Activated CD4-positive, alpha-beta T cell treated with anti-CD3 and anti-CD28 coated beads, Interleukin-2, amount 10 ng/mL, durations not matched to agents 24 days and 14 days (primary cell): ENCODE results near the gene CRYAB. TPM values are rescaled to one million over a fixed set of nuclear protein-coding genes. Genes with fewer than 3 reads are reported as not detected.

Source experiments
- DNase-seq: peaks from one replicate; pipeline ENCODE4 v3.0.0; 2022
- H3K27ac Mint-ChIP-seq: one replicate; pipeline ENCODE4 v1.8.0; 2022; ENCODE audit warnings: mild to moderate bottlenecking, mixed read lengths
- H3K27me3 Mint-ChIP-seq: one replicate; pipeline ENCODE4 v1.8.0; 2022; ENCODE audit warnings: mixed read lengths
- H3K36me3 Mint-ChIP-seq: one replicate; pipeline ENCODE4 v1.8.0; 2022; ENCODE audit warnings: low read depth, mild to moderate bottlenecking, mixed read lengths
- H3K4me1 Mint-ChIP-seq: one replicate; pipeline ENCODE4 v1.8.0; 2021; ENCODE audit warnings: mixed read lengths
- H3K4me3 Mint-ChIP-seq: one replicate; pipeline ENCODE4 v1.8.0; 2022; ENCODE audit warnings: mild to moderate bottlenecking, moderate library complexity, mixed read lengths
- H3K9me3 Mint-ChIP-seq: one replicate; pipeline ENCODE4 v1.8.0; 2021; ENCODE audit warnings: mixed read lengths
- intact Hi-C: fragments of 100-400 bp; cut with micrococcal nuclease; formaldehyde crosslinking; loops from one replicate; pipeline ENCODE4 v1.15.1; 2023
- total RNA-seq: library from RNA; stranded (reverse); gene quantifications from 2 replicates; pipeline ENCODE4 v1.2.3, GENCODE V29; 2022

Gene CRYAB
- total RNA-seq, 1 donor from 2014 or later = not detected

- no peaks in the 10 kb centered on the region for H3K36me3 Mint-ChIP-seq
- DNase-seq = no peak
- H3K27me3 Mint-ChIP-seq = peaks cover 17% of the 10 kb centered on the region
- H3K27ac Mint-ChIP-seq = no peak overlapping the region
- no peaks in the 10 kb centered on the region for H3K9me3 Mint-ChIP-seq
- no peak overlapping the region for H3K4me3 Mint-ChIP-seq
- H3K4me1 Mint-ChIP-seq = peaks cover 13% of the 10 kb centered on the region
- intact Hi-C loops = no loop called here
These were observed 12.4 kb upstream of the CRYAB start for GRCh38 chr11:111923951-111924350.

- Mint-ChIP-seq H3K4me3 (no peak overlapping the region), H3K9me3 (no peaks in the 10 kb centered on the region), H3K36me3 (no peaks in the 10 kb centered on the region), H3K27ac (no peak overlapping the region), H3K27me3 (peaks cover 17% of the 10 kb centered on the region), H3K4me1 (peaks cover 13% of the 10 kb centered on the region)
- intact Hi-C loops = no loop called here
- no peak for DNase-seq
These were observed 11.8 kb upstream of the CRYAB start for GRCh38 chr11:111923351-111923788.

GRCh38 chr11:111922803-111923202 is 11.2 kb upstream of the CRYAB start:
- intact Hi-C loops = no loop called here
- no peak for DNase-seq
- Mint-ChIP-seq H3K4me1 (peaks cover 13% of the 10 kb centered on the region), H3K27ac (no peak overlapping the region), H3K9me3 (no peaks in the 10 kb centered on the region), H3K27me3 (peaks cover 17% of the 10 kb centered on the region), H3K36me3 (no peaks in the 10 kb centered on the region), H3K4me3 (no peak overlapping the region)

- intact Hi-C loops = no loop called here
- H3K4me3 Mint-ChIP-seq = no peak overlapping the region
- H3K27me3 Mint-ChIP-seq = peaks cover 20% of the 10 kb centered on the region
- no peak overlapping the region for H3K27ac Mint-ChIP-seq
- H3K4me1 Mint-ChIP-seq = peaks cover 8% of the 10 kb centered on the region
- DNase-seq = no peak
- no peaks in the 10 kb centered on the region for H3K9me3 Mint-ChIP-seq
- H3K36me3 Mint-ChIP-seq = no peaks in the 10 kb centered on the region
These were observed 10.1 kb upstream of the CRYAB start for GRCh38 chr11:111921541-111922230.

GRCh38 chr11:111920908-111921307 is 9.3 kb upstream of the CRYAB start:
- Mint-ChIP-seq H3K9me3 (no peaks in the 10 kb centered on the region), H3K4me3 (no peak overlapping the region), H3K27ac (no peak overlapping the region), H3K4me1 (peaks cover 3% of the 10 kb centered on the region), H3K36me3 (no peaks in the 10 kb centered on the region), H3K27me3 (peaks cover 26% of the 10 kb centered on the region)
- intact Hi-C loops = no loop called here
- no peak for DNase-seq

GRCh38 chr11:111918390-111919256 is 7.1 kb upstream of the CRYAB start, which contains the start of gene C11orf52:
Gene C11orf52, plus strand, starts transcription at chr11:111918913. Its CDS starts 60 bp downstream, at chr11:111918973.
- Mint-ChIP-seq H3K27ac (no peak within 1 kb of the TSS), H3K9me3 (no peaks in the 10 kb centered on the region), H3K27me3 (peaks cover 38% of the 10 kb centered on the region), H3K36me3 (no peaks in the 10 kb centered on the region), H3K4me3 (no peak within 1 kb of the TSS), H3K4me1 (no peaks in the 10 kb centered on the region)
- intact Hi-C loops = no loop called here
- DNase-seq = no peak

- no peak for DNase-seq
- peaks cover 41% of the 10 kb centered on the region for H3K27me3 Mint-ChIP-seq
- no peaks in the 10 kb centered on the region for H3K36me3 Mint-ChIP-seq
- intact Hi-C loops = no loop called here
- no peak overlapping the region for H3K4me3 Mint-ChIP-seq
- H3K27ac Mint-ChIP-seq = no peak overlapping the region
- H3K4me1 Mint-ChIP-seq = no peaks in the 10 kb centered on the region
- H3K9me3 Mint-ChIP-seq = no peaks in the 10 kb centered on the region
These were observed 6.2 kb upstream of the CRYAB start for GRCh38 chr11:111917788-111918187.

- H3K9me3 Mint-ChIP-seq = no peaks in the 10 kb centered on the region
- no peaks in the 10 kb centered on the region for H3K36me3 Mint-ChIP-seq
- no peak for DNase-seq
- peaks cover 41% of the 10 kb centered on the region for H3K27me3 Mint-ChIP-seq
- intact Hi-C loops = no loop called here
- no peak overlapping the region for H3K4me3 Mint-ChIP-seq
- H3K4me1 Mint-ChIP-seq = no peaks in the 10 kb centered on the region
- H3K27ac Mint-ChIP-seq = no peak overlapping the region
These were observed 5.7 kb upstream of the CRYAB start for GRCh38 chr11:111917312-111917711.

GRCh38 chr11:111916768-111917167 is 5.2 kb upstream of the CRYAB start:
- no peaks in the 10 kb centered on the region for H3K9me3 Mint-ChIP-seq
- H3K27ac Mint-ChIP-seq = no peak overlapping the region
- DNase-seq = no peak
- no peak overlapping the region for H3K4me3 Mint-ChIP-seq
- intact Hi-C loops = no loop called here
- peaks cover 44% of the 10 kb centered on the region for H3K27me3 Mint-ChIP-seq
- H3K36me3 Mint-ChIP-seq = no peaks in the 10 kb centered on the region
- H3K4me1 Mint-ChIP-seq = no peaks in the 10 kb centered on the region

GRCh38 chr11:111913997-111914396 is 2.4 kb upstream of the CRYAB start:
- H3K4me3 Mint-ChIP-seq = no peak overlapping the region
- intact Hi-C loops = no loop called here
- no peak for DNase-seq
- H3K27me3 Mint-ChIP-seq = peaks cover 58% of the 10 kb centered on the region
- H3K4me1 Mint-ChIP-seq = no peaks in the 10 kb centered on the region
- no peaks in the 10 kb centered on the region for H3K36me3 Mint-ChIP-seq
- no peak overlapping the region for H3K27ac Mint-ChIP-seq
- no peaks in the 10 kb centered on the region for H3K9me3 Mint-ChIP-seq

- Mint-ChIP-seq H3K36me3 (no peaks in the 10 kb centered on the region), H3K27me3 (peaks cover 60% of the 10 kb centered on the region), H3K4me1 (no peaks in the 10 kb centered on the region), H3K27ac (no peak overlapping the region), H3K4me3 (no peak overlapping the region), H3K9me3 (no peaks in the 10 kb centered on the region)
- no peak for DNase-seq
- intact Hi-C loops = no loop called here
These were observed 1.7 kb upstream of the CRYAB start for GRCh38 chr11:111913031-111913861.

GRCh38 chr11:111912535-111912934 is 965 bp upstream of the CRYAB start, which contains the start of gene HSPB2:
Gene HSPB2, plus strand, starts transcription at chr11:111912734. Its CDS starts 96 bp downstream, at chr11:111912830.
- Mint-ChIP-seq H3K4me1 (no peaks in the 10 kb centered on the region), H3K9me3 (no peaks in the 10 kb centered on the region), H3K4me3 (no peak within 1 kb of the TSS), H3K27ac (no peak within 1 kb of the TSS), H3K36me3 (no peaks in the 10 kb centered on the region), H3K27me3 (peaks cover 60% of the 10 kb centered on the region)
- DNase-seq = no peak
- intact Hi-C loops = no loop called here

- Mint-ChIP-seq H3K27ac (no peak overlapping the region), H3K4me1 (peaks cover 1% of the 10 kb centered on the region), H3K4me3 (no peak overlapping the region), H3K27me3 (peaks cover 58% of the 10 kb centered on the region), H3K9me3 (no peaks in the 10 kb centered on the region), H3K36me3 (no peaks in the 10 kb centered on the region)
- intact Hi-C loops = no loop called here
- DNase-seq = no peak
These were observed 651 bp downstream of the CRYAB start for GRCh38 chr11:111910676-111911562.
